AG10803 (cell line): ENCODE measurements around the gene APEX1.

Experiments used
- DNase-seq: peaks from one replicate; pipeline ENCODE4 v3.0.0; 2010; ENCODE audit warnings: low read depth
- H3K4me3 ChIP-seq: 2 replicates; pipeline ENCODE4 v1.5.1; 2011; ENCODE audit warnings: mild to moderate bottlenecking, low read length, control low read depth
- TF ChIP-seq, protein P1 (sequence below): conservative IDR thresholded peaks from 2 replicates; pipeline ENCODE4 v1.5.1; 2011; ENCODE audit warnings: mild to moderate bottlenecking, low read length, control low read depth, inconsistent platforms

The APEX1 gene

DNA sequence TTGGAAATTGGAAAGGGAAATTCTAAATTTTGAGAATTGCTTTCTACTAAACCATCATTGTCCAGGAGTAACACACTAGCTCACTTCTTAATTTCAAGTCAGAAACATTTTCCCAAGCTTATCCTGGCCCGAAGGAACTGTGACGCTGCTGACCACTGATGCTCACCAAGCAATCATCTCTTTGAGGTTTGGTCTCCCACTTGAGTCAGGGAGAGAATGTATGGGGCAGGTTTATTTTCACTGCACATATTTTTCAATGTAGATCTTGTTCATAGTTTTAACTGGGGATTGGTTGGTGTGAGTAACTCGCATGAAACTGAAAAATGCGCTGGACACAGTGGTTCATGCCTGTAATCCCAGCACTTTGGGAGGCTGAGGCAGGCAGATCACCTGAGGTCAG lies 37.5 kb downstream of the APEX1 start:
- no peak overlapping the region for H3K4me3 ChIP-seq
- no peak for DNase-seq
- TF ChIP-seq, protein P1, sequence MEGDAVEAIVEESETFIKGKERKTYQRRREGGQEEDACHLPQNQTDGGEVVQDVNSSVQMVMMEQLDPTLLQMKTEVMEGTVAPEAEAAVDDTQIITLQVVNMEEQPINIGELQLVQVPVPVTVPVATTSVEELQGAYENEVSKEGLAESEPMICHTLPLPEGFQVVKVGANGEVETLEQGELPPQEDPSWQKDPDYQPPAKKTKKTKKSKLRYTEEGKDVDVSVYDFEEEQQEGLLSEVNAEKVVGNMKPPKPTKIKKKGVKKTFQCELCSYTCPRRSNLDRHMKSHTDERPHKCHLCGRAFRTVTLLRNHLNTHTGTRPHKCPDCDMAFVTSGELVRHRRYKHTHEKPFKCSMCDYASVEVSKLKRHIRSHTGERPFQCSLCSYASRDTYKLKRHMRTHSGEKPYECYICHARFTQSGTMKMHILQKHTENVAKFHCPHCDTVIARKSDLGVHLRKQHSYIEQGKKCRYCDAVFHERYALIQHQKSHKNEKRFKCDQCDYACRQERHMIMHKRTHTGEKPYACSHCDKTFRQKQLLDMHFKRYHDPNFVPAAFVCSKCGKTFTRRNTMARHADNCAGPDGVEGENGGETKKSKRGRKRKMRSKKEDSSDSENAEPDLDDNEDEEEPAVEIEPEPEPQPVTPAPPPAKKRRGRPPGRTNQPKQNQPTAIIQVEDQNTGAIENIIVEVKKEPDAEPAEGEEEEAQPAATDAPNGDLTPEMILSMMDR = no peak

DNA sequence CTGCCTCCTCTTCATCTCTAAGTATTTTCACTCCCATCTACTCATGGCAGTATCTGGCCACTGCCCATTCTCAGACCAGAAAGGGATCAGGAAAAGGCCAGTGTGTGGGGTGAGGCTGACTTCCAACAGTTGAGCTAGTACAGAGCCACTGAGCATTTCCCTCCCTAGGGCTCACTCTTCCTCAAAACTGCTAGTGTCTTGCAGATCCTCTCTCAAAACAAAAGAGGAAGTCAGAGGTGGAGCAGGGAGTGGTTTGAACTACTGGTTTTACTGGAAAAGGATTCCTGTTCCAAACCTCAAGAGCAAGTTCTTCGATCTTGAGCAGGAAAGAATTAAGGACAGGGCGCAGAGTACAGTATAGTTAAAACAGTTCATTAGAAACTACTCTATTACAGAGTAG lies 38.6 kb downstream of the APEX1 start:
- TF ChIP-seq, protein P1 = no peak
- no peak for DNase-seq
- H3K4me3 ChIP-seq = no peak overlapping the region

DNA sequence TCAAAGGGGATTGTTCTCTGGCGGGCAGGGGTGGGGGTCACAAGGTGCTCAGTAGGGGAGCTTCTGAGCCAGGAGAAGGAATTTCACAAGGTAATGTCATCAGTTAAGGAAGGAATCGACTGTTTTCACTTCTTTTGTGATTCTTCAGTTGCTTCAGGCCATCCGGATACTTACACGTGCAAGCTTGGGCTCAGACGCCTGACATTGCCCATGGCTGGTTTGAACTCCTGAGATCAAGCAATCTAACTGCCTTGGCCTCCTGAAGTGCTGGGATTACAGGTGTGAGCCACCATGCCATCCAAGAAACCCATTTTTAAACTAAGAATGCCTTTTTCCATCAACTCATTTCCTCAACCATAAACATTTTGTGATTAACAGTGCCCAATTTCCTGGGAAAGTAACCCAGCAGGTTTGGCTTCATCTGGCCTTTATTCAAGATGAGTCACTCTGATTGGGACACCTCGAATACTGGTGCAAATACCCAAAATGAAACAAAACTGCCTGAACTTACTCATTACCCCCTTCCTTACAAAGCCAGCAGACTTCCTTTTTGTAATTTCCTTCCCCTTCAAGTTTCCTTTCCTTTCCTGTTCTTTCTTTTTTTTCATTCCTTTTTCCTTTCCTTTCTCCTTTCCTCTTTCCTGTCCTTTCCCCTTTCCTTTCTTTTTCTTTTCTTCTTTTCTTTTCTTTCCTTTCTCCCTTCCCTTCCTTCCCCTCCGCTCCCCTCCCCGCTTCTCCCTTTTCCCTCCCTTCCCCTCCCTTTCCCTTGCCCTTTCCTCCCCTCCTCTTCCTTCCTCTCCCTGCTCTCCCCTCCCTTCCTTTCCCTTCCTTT lies 40.1 kb downstream of the APEX1 start:
- peak; percentile 44 for DNase-seq
- TF ChIP-seq, protein P1 = no peak
- no peak overlapping the region for H3K4me3 ChIP-seq

DNA sequence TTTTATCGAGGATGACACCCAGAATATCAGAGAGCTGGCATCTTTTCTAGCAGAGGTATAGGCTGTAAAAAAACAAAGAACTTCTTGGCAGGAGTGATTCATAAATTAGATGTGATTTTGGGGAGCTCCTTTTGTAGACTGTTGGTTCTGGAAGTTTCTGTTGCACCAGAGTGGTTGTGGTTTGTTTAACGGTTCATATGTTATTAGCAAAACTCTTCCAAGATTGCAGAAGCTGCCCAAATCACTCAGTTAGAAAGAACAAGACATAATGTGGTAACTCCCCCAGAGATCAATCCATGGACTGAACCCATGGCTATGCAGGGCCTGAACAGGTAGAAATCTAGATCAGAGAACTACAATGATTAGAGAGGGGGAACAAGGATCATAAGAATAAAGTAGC lies 43.6 kb downstream of the APEX1 start:
- DNase-seq = no peak
- TF ChIP-seq, protein P1 = no peak
- no peak overlapping the region for H3K4me3 ChIP-seq

DNA sequence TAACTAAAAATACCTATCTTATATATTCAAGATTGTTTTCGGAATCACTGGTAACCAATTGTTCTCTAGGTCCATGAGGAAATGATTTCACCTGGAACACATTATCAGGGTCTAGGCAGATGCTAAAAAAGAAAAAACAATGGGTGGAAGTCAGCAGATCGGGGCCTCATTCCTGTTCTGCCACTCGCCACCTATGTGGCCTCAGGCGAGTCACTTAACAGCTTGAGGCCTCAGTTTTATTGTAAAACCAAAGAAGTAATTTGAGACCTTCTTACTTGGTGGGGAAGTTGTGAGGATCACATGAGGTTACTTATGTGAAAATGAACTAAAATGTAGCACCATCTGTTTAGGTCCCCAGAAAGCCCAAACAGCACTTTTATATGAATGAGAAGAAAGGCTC lies 44.1 kb downstream of the APEX1 start:
- no peak overlapping the region for H3K4me3 ChIP-seq
- DNase-seq = no peak
- TF ChIP-seq, protein P1 = no peak

DNA sequence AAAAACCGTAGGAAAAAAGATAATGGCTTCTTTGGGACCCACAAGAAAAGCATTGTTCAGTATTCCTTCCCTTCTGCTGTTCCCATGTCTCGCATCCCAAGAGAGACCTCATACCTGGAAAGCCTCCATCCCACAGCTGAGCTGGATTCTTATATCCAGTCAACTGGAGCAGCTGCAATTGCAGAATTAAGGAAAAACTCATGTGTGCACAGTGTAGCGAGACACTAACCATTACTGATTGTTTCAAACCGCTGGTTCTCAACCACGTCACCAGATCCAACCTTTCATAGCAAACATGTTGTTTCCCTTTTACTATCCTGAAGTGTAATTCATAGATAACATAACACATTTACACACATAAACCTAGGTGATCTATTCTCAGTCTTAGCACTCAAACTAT lies 44.9 kb downstream of the APEX1 start:
- TF ChIP-seq, protein P1 = no peak
- DNase-seq = no peak
- H3K4me3 ChIP-seq = no peak overlapping the region

DNA sequence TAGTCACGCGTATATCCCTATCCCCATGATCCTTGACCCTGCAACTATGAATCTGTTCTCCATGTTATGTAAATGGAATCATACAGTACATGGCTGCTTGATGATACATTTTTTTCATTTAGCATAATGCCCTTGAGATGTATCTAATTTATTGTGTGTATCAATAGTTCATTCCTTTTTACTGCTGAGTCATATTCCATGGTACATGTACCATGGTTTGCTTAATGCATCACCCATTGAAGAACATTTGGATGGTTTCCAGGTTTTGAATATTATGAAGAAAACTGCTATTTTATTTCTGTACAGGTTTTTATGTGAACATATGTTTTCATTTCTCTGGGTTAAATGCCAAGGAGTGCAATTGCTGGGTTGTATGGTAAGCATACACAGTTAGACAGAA lies 46.3 kb downstream of the APEX1 start:
- no peak overlapping the region for H3K4me3 ChIP-seq
- TF ChIP-seq, protein P1 = no peak
- DNase-seq = peak; percentile 21
